Omental fat pad (tissue), 4 donors: ENCODE results near the gene TP53I11. TPM values are rescaled to one million over a fixed set of nuclear protein-coding genes. Genes with fewer than 3 reads are reported as not detected.
A peak's percentile ranks its signal among the peaks of the same experiment; 100 is the strongest.

Experiments used
- ATAC-seq: fragments of 150-250 bp; one replicate; pipeline ENCODE4 v1.9.1; 2016; ENCODE audit warnings: mild to moderate bottlenecking, moderate library complexity; ENCODE audit not compliant: low FRiP score
- DNase-seq: peaks from one replicate; pipeline ENCODE4 v3.0.0-alpha.2; 2019; ENCODE audit warnings: low spot score
- CTCF ChIP-seq, 3 donors: fragments of 450-650 bp; IDR thresholded peaks; one replicate each; pipeline ENCODE4 v1.5.1; 2016 to 2017; ENCODE audit warnings: antibody characterized with exemption in 3 of 3, mild to moderate bottlenecking in 3 of 3, moderate library complexity in 2 of 3
- total RNA-seq, 4 donors: library from RNA; depleted of rRNA; stranded (reverse); fragments of >200 nt; gene quantifications; one replicate each; pipeline ENCODE4 v1.1.0, GENCODE V29; 2016

TP53I11 gene
- total RNA-seq, 4 donors from 2014 or later = 64.4 to 175 (median 99.1) TPM

GRCh38 chr11:44901786-44902185, 48.9 kb downstream of the TP53I11 start:
- no peak for DNase-seq
- TF ChIP-seq CTCF (IDR thresholded peaks at IDR 0.05) = no peak
- ATAC-seq = no peak

- TF ChIP-seq CTCF (IDR thresholded peaks at IDR 0.05) = no peak
- no peak for DNase-seq
- no peak for ATAC-seq
Measured at GRCh38 chr11:44901120-44901633, 49.5 kb downstream of the TP53I11 start.

DNA sequence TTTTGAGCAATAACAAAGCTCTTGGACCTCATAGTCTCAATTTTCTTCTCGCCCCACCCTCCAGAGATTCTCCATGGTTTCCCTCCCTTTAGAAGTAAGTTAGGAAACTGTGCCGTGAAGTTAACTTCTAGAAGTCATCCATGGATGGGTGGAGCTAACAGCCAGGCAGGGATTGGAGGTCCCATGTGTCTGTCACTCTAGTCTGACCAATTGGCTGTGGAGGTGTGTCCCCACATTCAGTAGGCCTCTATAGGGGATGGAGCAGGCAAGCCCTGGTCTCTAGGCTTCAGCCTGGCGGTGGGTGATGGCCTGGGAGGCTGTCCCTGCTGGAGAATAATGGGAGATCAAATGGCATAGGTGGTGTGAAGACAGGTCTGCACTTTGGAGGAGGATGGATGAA, 50.7 kb downstream of the TP53I11 start:
- TF ChIP-seq CTCF (IDR thresholded peaks at IDR 0.05) = no peak
- ATAC-seq (no peak), DNase-seq (no peak)

DNA sequence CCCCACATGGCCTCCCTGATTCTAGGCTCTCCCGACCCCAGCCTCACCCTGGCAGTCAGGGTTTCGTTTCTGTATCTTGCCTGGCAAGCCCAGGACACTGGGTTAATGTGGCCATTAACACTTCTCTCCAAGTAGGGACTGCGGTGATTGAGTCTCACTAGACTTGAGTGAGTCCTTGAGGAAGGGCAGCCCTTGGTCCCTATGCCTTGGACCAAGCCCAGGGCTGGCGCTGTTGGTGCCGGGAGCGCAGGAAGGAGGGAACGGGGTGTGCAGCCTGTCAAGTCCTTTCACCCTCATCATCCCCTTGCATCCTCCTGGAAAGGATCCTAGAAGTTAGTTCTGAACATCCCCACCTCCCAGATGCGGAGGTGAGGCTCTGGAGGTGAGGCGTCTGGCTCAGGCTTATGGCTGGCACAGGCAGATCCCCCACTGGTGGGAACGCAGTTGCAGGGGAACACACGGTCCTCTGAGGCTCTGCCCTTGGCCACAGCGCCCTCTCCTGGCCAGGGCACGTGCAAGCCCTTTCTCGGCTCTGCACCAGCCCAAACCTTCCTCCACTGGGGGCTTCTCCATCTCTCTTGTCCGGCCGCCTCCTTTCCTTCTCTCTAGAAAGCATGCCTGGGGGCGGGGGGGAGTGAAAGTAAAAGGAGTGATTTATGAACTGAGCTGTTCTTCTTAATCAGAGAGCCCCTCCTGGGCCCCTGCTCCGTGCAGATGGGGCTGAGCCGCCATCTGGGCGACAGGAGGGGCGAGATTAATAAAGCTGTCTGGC, 56.7 kb downstream of the TP53I11 start:
- peak in 1 of 3 donors; percentile 88 for TF ChIP-seq CTCF (IDR thresholded peaks at IDR 0.05)
- DNase-seq (peak; percentile 49), ATAC-seq (peak; percentile 86)

GRCh38 chr11:44893308-44893822, 57.3 kb downstream of the TP53I11 start:
- DNase-seq (no peak), ATAC-seq (no peak)
- no peak for TF ChIP-seq CTCF (IDR thresholded peaks at IDR 0.05)

DNA sequence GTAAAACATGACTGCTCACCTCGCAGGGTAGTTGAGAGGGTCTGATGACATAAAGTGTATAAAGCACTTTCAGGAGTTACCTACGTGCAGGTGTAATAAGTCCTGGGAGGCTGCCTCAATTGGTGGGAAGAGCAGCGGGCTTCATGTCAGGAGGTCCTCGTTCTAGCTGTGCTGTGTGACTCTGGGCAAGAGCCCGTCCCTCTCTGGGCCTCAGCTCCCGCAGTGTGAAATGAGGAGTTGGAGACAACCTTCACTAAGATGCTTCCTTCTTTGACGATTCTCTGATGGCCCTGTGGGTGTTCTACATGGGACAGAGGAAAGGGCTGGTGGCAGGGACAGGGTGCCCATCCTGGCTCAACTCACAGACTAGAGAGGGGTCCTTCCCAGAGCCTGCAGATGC, 57.8 kb downstream of the TP53I11 start:
- no peak for DNase-seq
- no peak for TF ChIP-seq CTCF (IDR thresholded peaks at IDR 0.05)
- no peak for ATAC-seq

GRCh38 chr11:44889266-44889665, 61.4 kb downstream of the TP53I11 start:
- DNase-seq (no peak), ATAC-seq (no peak)
- no peak for TF ChIP-seq CTCF (IDR thresholded peaks at IDR 0.05)
